ENCODE results near the gene OCRL.

OCRL gene

GRCh38 chrX:129600981-129601424 is 60.9 kb downstream of the OCRL start:
- DNase-seq, result no peak
- H3K9me3 ChIP-seq (ENCODE audit: severe bottlenecking), result no peaks in the 10 kb centered on the region
- no peaks in the 10 kb centered on the region for H3K36me3 ChIP-seq

GRCh38 chrX:129606918-129607317 is 66.9 kb downstream of the OCRL start:
- H3K36me3 ChIP-seq, result no peaks in the 10 kb centered on the region
- H3K4me3 ChIP-seq (ENCODE audit: low read depth, low read length), result no peak overlapping the region
- peak; percentile 68 for TF ChIP-seq CTCF (IDR thresholded peaks at IDR 0.05; ENCODE audit: low read depth, low read length)

More at GRCh38 chrX:129600981-129601424, 60.9 kb downstream of the OCRL start:
- Histone ChIP-seq H3K27me3 (ENCODE audit: insufficient read depth, low read depth, severe bottlenecking) (no peaks in the 10 kb centered on the region), H3K27ac (no peak overlapping the region), H3K4me3 (ENCODE audit: low read depth, low read length) (no peak overlapping the region)
- TF ChIP-seq CTCF (IDR thresholded peaks at IDR 0.05; ENCODE audit: low read depth, low read length), result peak; percentile 55

GRCh38 chrX:129608496-129608895 is 68.4 kb downstream of the OCRL start:
- Histone ChIP-seq H3K9me3 (ENCODE audit: severe bottlenecking) (no peaks in the 10 kb centered on the region), H3K27ac (no peak overlapping the region)
- no peak for DNase-seq

More at GRCh38 chrX:129606918-129607317, 66.9 kb downstream of the OCRL start:
- Histone ChIP-seq H3K27ac (no peak overlapping the region), H3K9me3 (ENCODE audit: severe bottlenecking) (no peaks in the 10 kb centered on the region), H3K27me3 (ENCODE audit: insufficient read depth, low read depth, severe bottlenecking) (no peaks in the 10 kb centered on the region)
- peak; percentile 47 for DNase-seq

GRCh38 chrX:129609395-129609794 is 69.3 kb downstream of the OCRL start:
- H3K9me3 ChIP-seq (ENCODE audit: severe bottlenecking), result no peaks in the 10 kb centered on the region
- no peak overlapping the region for H3K4me3 ChIP-seq (ENCODE audit: low read depth, low read length)
- no peak overlapping the region for H3K27ac ChIP-seq
- no peaks in the 10 kb centered on the region for H3K27me3 ChIP-seq (ENCODE audit: insufficient read depth, low read depth, severe bottlenecking)
- no peaks in the 10 kb centered on the region for H3K36me3 ChIP-seq
- no peak for DNase-seq
- TF ChIP-seq CTCF (IDR thresholded peaks at IDR 0.05; ENCODE audit: low read depth, low read length), result 0 out of 2 replicates have a peak, but pooled peaks have one; percentile 14

More at GRCh38 chrX:129608496-129608895, 68.4 kb downstream of the OCRL start:
- Histone ChIP-seq H3K27me3 (ENCODE audit: insufficient read depth, low read depth, severe bottlenecking) (no peaks in the 10 kb centered on the region), H3K4me3 (ENCODE audit: low read depth, low read length) (no peak overlapping the region), H3K36me3 (no peaks in the 10 kb centered on the region)
- no peak for TF ChIP-seq CTCF (IDR thresholded peaks at IDR 0.05; ENCODE audit: low read depth, low read length)

- Histone ChIP-seq H3K9me3 (ENCODE audit: severe bottlenecking) (no peaks in the 10 kb centered on the region), H3K27me3 (ENCODE audit: insufficient read depth, low read depth, severe bottlenecking) (no peaks in the 10 kb centered on the region), H3K36me3 (no peaks in the 10 kb centered on the region), H3K27ac (no peak overlapping the region), H3K4me3 (ENCODE audit: low read depth, low read length) (no peak overlapping the region)
- no peak for DNase-seq
- TF ChIP-seq CTCF (IDR thresholded peaks at IDR 0.05; ENCODE audit: low read depth, low read length), result no peak
Observed at GRCh38 chrX:129612396-129612795, 72.3 kb downstream of the OCRL start.

GRCh38 chrX:129613596-129613995 is 73.5 kb downstream of the OCRL start:
- no peak for TF ChIP-seq CTCF (IDR thresholded peaks at IDR 0.05; ENCODE audit: low read depth, low read length)
- Histone ChIP-seq H3K27ac (no peak overlapping the region), H3K36me3 (no peaks in the 10 kb centered on the region), H3K9me3 (ENCODE audit: severe bottlenecking) (no peaks in the 10 kb centered on the region), H3K4me3 (ENCODE audit: low read depth, low read length) (no peak overlapping the region), H3K27me3 (ENCODE audit: insufficient read depth, low read depth, severe bottlenecking) (no peaks in the 10 kb centered on the region)
- no peak for DNase-seq
